ENCODE results near the gene ESYT3. TPM values are rescaled to one million over a fixed set of nuclear protein-coding genes. Genes with fewer than 3 reads are reported as not detected.
"Not testable (repeated sequence)": the region's sequence is repeated elsewhere in the genome, so short reads cannot be mapped to it uniquely, and the experiment has no call there.

Gene ESYT3
- total RNA-seq, 2 experiments from 2014 or later = 0.21 to 0.52 TPM

GRCh38 chr3:138445654-138446053, 11.2 kb downstream of the ESYT3 start:
- no peak overlapping the region for H3K27ac Mint-ChIP-seq
- DNase-seq = no peak
- no peaks in the 10 kb centered on the region for H3K4me1 Mint-ChIP-seq
- H3K4me3 Mint-ChIP-seq = no peak overlapping the region
- no peaks in the 10 kb centered on the region for H3K9me3 Mint-ChIP-seq
- H3K27me3 Mint-ChIP-seq = no peaks in the 10 kb centered on the region
- H3K36me3 Mint-ChIP-seq = no peaks in the 10 kb centered on the region

- H3K27ac Mint-ChIP-seq = no peak overlapping the region
- DNase-seq = no peak
- no peaks in the 10 kb centered on the region for H3K9me3 Mint-ChIP-seq
- H3K4me1 Mint-ChIP-seq = no peaks in the 10 kb centered on the region
- H3K4me3 Mint-ChIP-seq = no peak overlapping the region
- H3K36me3 Mint-ChIP-seq = no peaks in the 10 kb centered on the region
- no peaks in the 10 kb centered on the region for H3K27me3 Mint-ChIP-seq
These were observed 14.2 kb downstream of the ESYT3 start for GRCh38 chr3:138448631-138449030.

GRCh38 chr3:138449490-138449889, 15.1 kb downstream of the ESYT3 start:
- H3K27me3 Mint-ChIP-seq = no peaks in the 10 kb centered on the region
- H3K9me3 Mint-ChIP-seq = no peaks in the 10 kb centered on the region
- no peak overlapping the region for H3K27ac Mint-ChIP-seq
- H3K36me3 Mint-ChIP-seq = no peaks in the 10 kb centered on the region
- DNase-seq = no peak
- H3K4me3 Mint-ChIP-seq = no peak overlapping the region
- H3K4me1 Mint-ChIP-seq = no peaks in the 10 kb centered on the region

DNA sequence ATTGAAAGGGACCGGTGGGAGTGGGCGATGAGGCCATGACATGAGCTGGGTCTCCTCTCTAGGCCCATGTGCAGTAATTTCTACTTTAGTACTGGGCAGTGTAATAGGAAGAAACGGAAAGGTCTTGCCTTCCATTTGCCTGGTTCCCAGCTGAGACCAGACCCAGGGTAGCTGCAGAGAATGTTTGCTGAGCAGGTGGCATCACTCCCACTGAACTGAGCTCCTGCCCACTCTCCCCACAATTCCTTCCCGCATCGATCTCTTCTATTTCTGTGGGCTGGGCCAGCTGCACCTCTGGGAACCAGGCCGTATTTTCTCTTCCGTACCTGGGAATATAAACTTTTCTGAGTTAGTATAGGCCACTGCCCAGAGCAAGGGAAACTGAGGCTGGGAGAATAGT, 15.8 kb downstream of the ESYT3 start:
- H3K27ac Mint-ChIP-seq = no peak overlapping the region
- no peaks in the 10 kb centered on the region for H3K9me3 Mint-ChIP-seq
- no peaks in the 10 kb centered on the region for H3K4me1 Mint-ChIP-seq
- no peaks in the 10 kb centered on the region for H3K27me3 Mint-ChIP-seq
- no peak overlapping the region for H3K4me3 Mint-ChIP-seq
- no peak for DNase-seq
- H3K36me3 Mint-ChIP-seq = no peaks in the 10 kb centered on the region

- H3K9me3 Mint-ChIP-seq = no peaks in the 10 kb centered on the region
- H3K27ac Mint-ChIP-seq = no peak overlapping the region
- no peaks in the 10 kb centered on the region for H3K36me3 Mint-ChIP-seq
- H3K4me3 Mint-ChIP-seq = no peak overlapping the region
- no peaks in the 10 kb centered on the region for H3K4me1 Mint-ChIP-seq
- no peak for DNase-seq
- H3K27me3 Mint-ChIP-seq = no peaks in the 10 kb centered on the region
These were observed 16.4 kb downstream of the ESYT3 start for GRCh38 chr3:138450704-138451424.

DNA sequence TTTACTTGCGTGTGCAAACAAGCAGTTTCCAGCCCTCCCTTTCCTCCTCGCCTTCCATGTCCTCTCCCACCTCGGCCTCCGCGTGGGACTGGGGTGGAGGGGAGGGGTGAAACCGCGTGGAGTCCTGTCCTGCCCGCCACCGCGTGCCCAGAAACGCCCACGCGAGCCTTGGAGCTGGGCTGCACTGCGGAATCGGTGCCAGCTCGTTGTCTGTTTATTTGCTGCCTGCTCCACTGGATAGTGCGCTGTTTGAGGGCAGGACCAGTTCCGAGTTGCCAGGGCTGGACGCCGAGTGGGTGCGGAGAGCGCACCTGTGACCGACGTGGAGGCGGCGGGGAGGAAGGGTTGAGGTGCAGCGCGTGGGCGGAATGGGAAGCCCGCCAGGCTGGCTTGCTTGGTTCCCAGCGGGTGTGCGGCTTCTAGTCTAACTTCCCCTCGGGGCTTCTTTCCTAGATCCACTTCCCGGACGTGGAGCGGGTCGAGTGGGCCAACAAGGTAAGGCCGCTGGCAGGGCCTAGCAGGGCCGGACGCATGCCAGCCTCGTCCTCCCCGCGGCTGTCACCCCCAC, 17.3 kb downstream of the ESYT3 start:
- Mint-ChIP-seq H3K4me3 (no peak overlapping the region), H3K9me3 (no peaks in the 10 kb centered on the region), H3K4me1 (no peaks in the 10 kb centered on the region), H3K27me3 (no peaks in the 10 kb centered on the region), H3K27ac (no peak overlapping the region), H3K36me3 (no peaks in the 10 kb centered on the region)
- DNase-seq = no peak

GRCh38 chr3:138452436-138452835, 18.0 kb downstream of the ESYT3 start:
- Mint-ChIP-seq H3K27me3 (no peaks in the 10 kb centered on the region), H3K9me3 (no peaks in the 10 kb centered on the region), H3K27ac (no peak overlapping the region), H3K4me3 (no peak overlapping the region), H3K4me1 (no peaks in the 10 kb centered on the region), H3K36me3 (no peaks in the 10 kb centered on the region)
- no peak for DNase-seq

- H3K4me3 Mint-ChIP-seq, H3K9me3 Mint-ChIP-seq, DNase-seq, H3K4me1 Mint-ChIP-seq, H3K27ac Mint-ChIP-seq, H3K36me3 Mint-ChIP-seq, H3K27me3 Mint-ChIP-seq: not testable (repeated sequence)
These were observed 19.5 kb downstream of the ESYT3 start for GRCh38 chr3:138453940-138454339.

- Mint-ChIP-seq H3K9me3 (no peaks in the 10 kb centered on the region), H3K36me3 (no peaks in the 10 kb centered on the region), H3K4me3 (no peak overlapping the region), H3K27me3 (no peaks in the 10 kb centered on the region), H3K27ac (no peak overlapping the region), H3K4me1 (no peaks in the 10 kb centered on the region)
- DNase-seq = no peak
These were observed 21.6 kb downstream of the ESYT3 start for GRCh38 chr3:138455801-138456716.

DNA sequence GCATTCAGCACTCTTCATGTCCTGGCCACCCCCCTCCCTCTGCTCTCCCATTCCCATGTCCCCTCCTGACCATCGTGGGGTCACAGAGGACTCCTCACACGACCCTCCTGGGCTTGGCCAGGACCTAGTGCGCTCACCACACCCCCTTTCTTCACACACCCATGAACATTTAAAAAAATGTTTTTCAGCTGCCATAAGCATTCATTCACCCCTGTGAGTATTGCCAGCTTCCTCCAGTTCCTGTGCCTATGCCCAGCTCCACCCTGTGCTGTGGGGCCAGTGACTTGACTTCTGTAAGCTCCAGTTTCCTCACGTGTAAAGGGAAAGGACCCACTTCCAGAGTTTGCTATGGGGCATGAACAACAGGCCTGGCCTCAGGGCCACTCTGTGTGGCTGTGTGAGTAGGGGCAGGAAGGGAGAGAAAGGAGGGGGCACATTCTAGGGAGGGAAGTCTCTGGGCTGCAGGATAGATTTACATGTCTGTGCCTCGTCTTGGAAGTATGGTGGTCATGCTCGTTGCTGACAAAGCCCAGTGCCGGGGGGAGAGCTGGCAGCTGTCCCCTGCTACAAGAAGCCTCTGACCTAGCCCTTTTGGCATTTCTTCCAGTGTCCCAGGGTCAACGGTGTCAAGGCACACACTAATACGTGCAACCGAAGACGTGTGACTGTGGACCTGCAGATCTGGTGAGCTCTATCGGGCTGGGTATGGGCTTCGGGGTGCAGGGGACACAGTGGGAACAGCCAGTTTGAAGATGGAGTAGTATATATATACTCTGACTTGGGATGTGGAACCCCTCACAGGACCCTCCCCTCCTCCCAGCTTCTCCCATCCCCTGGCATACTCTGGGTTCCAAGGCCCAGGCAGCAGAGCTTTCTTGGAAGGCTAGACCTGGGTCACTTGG, 22.8 kb downstream of the ESYT3 start:
- Mint-ChIP-seq H3K36me3 (no peaks in the 10 kb centered on the region), H3K4me1 (no peaks in the 10 kb centered on the region), H3K9me3 (no peaks in the 10 kb centered on the region), H3K27me3 (peaks cover 6% of the 10 kb centered on the region), H3K27ac (no peak overlapping the region), H3K4me3 (no peak overlapping the region)
- no peak for DNase-seq

- Mint-ChIP-seq H3K27ac (no peak overlapping the region), H3K4me3 (no peak overlapping the region), H3K9me3 (no peaks in the 10 kb centered on the region), H3K4me1 (no peaks in the 10 kb centered on the region), H3K27me3 (peaks cover 6% of the 10 kb centered on the region), H3K36me3 (no peaks in the 10 kb centered on the region)
- DNase-seq = no peak
These were observed 23.7 kb downstream of the ESYT3 start for GRCh38 chr3:138457863-138458735.

GRCh38 chr3:138458774-138459499, 24.5 kb downstream of the ESYT3 start:
- Mint-ChIP-seq H3K4me1 (no peaks in the 10 kb centered on the region), H3K36me3 (no peaks in the 10 kb centered on the region), H3K27me3 (peaks cover 6% of the 10 kb centered on the region), H3K4me3 (no peak overlapping the region), H3K27ac (no peak overlapping the region), H3K9me3 (no peaks in the 10 kb centered on the region)
- DNase-seq = no peak

DNA sequence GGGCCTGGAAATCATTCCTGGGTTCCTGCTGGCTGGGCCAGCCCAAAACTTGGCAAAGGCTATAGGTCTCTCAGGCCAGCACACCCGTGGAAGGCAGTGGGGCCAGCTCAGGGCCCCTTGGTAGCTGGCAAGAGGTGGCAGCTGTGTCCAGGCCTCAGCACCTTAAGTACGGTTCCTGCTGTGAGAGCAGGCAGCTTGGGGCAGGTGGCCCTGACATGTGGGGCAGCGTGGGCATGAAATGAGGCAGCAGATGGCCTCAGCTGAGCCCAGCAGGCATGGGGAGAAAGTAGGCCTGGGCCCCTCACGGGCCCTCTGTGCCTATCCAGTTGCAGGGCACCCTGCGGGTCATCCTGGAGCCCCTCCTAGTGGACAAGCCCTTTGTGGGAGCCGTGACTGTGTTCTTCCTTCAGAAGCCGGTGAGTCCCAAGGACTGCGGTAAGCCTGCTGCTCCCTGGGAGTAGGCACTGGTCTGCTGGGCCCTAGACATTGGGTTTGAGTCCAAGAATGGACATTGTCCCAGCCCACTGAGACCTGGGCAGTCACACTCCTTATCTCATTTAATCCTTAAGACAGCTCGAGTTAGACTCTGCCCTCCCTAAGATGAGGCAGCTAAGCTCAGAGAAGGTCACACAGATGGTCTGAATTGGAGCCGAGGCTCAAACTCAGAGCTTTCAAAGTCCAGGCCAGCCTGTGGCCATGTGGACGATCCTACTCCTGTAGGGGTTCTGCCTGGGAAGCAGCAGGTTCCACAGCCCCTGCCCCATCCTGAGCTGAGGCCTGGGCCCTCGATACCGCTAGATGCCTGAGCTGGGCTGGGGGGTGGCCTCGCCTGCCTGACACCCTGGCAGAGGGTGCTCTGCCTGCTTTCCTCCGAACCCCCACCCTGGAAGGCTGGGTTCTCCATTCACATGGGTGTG, 25.5 kb downstream of the ESYT3 start:
- H3K4me1 Mint-ChIP-seq = no peaks in the 10 kb centered on the region
- H3K27ac Mint-ChIP-seq = no peak overlapping the region
- no peak overlapping the region for H3K4me3 Mint-ChIP-seq
- no peaks in the 10 kb centered on the region for H3K9me3 Mint-ChIP-seq
- no peak for DNase-seq
- H3K27me3 Mint-ChIP-seq = peaks cover 9% of the 10 kb centered on the region
- H3K36me3 Mint-ChIP-seq = no peaks in the 10 kb centered on the region

All from activated naive CD8-positive, alpha-beta T cell treated with anti-CD3 and anti-CD28 coated beads for 36 hours (primary cell).